Measurements from ENCODE around the gene LCK.

DNA sequence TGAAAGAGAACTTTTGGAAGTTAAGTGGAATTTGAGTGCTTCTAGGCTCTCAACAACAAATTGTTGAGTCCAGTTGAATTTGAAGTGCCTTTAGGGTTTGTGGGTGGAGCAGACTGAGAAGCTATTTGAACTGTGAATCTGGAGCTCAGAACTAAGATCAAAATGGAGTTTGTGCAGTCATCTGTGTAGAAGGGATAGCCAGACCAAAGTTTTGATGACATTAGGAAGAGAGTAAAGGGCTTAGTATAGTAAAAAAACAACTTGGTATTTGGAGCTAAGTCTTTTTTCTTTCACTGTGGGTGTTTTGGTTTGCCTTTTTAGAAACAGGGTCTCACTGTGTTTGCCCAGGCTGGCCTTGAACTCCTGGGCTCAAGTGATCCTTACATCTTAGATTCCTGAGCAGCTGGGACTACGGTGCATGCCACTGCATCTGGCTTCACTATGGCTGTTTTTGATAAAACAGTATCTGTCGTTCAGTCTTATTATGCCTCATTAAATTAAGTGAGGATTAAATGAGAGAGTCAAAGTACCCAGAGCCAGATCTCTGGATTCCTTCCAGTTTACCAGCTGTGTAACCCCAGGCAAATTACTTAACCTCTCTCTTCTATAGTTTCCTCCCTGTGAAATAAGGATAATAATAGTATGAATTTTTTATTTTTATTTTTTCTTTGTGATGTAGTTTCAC lies 60.8 kb downstream of the LCK start:
- TF ChIP-seq, protein P1, sequence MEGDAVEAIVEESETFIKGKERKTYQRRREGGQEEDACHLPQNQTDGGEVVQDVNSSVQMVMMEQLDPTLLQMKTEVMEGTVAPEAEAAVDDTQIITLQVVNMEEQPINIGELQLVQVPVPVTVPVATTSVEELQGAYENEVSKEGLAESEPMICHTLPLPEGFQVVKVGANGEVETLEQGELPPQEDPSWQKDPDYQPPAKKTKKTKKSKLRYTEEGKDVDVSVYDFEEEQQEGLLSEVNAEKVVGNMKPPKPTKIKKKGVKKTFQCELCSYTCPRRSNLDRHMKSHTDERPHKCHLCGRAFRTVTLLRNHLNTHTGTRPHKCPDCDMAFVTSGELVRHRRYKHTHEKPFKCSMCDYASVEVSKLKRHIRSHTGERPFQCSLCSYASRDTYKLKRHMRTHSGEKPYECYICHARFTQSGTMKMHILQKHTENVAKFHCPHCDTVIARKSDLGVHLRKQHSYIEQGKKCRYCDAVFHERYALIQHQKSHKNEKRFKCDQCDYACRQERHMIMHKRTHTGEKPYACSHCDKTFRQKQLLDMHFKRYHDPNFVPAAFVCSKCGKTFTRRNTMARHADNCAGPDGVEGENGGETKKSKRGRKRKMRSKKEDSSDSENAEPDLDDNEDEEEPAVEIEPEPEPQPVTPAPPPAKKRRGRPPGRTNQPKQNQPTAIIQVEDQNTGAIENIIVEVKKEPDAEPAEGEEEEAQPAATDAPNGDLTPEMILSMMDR (IDR thresholded peaks at IDR 0.05) = no peak
- TF ChIP-seq POLR2A (IDR thresholded peaks at IDR 0.05) = no peak
